H1 (cell line): ENCODE data around the gene USP12. TPM values are rescaled to one million over a fixed set of nuclear protein-coding genes. Genes with fewer than 3 reads are reported as not detected.
"Not testable (repeated sequence)": the region's sequence is repeated elsewhere in the genome, so short reads cannot be mapped to it uniquely, and the experiment has no call there.

Experiments used
- CTCF ChIA-PET: fragments of 300-600 bp; sonication (Branson Sonifier 250); formaldehyde crosslinking; loops from one replicate; lab custom pipeline; 2021; ENCODE audit not compliant: partially characterized antibody; lab: Charles Lee
- POLR2A ChIA-PET: fragments of 300-600 bp; sonication (Branson Sonifier 250); formaldehyde crosslinking; loops from one replicate; lab custom pipeline; 2021; ENCODE audit warnings: inconsistent platforms; ENCODE audit not compliant: partially characterized antibody; lab: Charles Lee
- DNase-seq, 2 experiments: peaks; one replicate each; pipeline versions ENCODE4 v3.0.0 to v3.0.0-alpha.2; 2010 to 2022; ENCODE audit warnings: low spot score in 2 of 2, low read depth in 1 of 2, mixed read lengths in 1 of 2
- FAIRE-seq: peaks from 2 replicates; lab custom pipeline; 2011; peaks lifted over from hg19 to GRCh38; lab: Jason Lieb, UNC
- H2AFZ ChIP-seq: 2 replicates; pipeline ENCODE4 v1.8.1; 2012; ENCODE audit warnings: low read length, inconsistent platforms
- H2AK5ac ChIP-seq: 2 replicates; pipeline ENCODE4 v1.6.1; 2013; ENCODE audit warnings: low read depth, low read length
- H2BK120ac ChIP-seq: replicated peaks from 2 replicates; pipeline ENCODE3; 2013; ENCODE audit warnings: low read depth, low read length, inconsistent platforms
- H2BK12ac ChIP-seq: 2 replicates; pipeline ENCODE4 v1.6.1; 2013; ENCODE audit warnings: low read depth, low read length
- H2BK15ac ChIP-seq: 2 replicates; pipeline ENCODE4 v1.6.1; 2013; ENCODE audit warnings: low read length
- H2BK20ac ChIP-seq: 2 replicates; pipeline ENCODE4 v1.6.1; 2013; ENCODE audit warnings: low read length
- H2BK5ac ChIP-seq: 2 replicates; pipeline ENCODE4 v1.6.1; 2013; ENCODE audit warnings: low read depth, low read length
- H3K14ac ChIP-seq: 2 replicates; pipeline ENCODE4 v1.6.1; 2013; ENCODE audit warnings: inconsistent platforms; ENCODE audit not compliant: insufficient read length
- H3K18ac ChIP-seq: 2 replicates; pipeline ENCODE4 v1.6.1; 2013; ENCODE audit warnings: low read length; ENCODE audit errors: extremely low read depth
- H3K23ac ChIP-seq: 2 replicates; pipeline ENCODE4 v1.6.1; 2013; ENCODE audit warnings: inconsistent platforms; ENCODE audit not compliant: insufficient read length
- H3K23me2 ChIP-seq: 2 replicates; pipeline ENCODE4 v1.6.1; 2013; ENCODE audit warnings: low read depth, low read length
- H3K27ac ChIP-seq: 2 replicates; pipeline ENCODE4 v1.6.1; 2011; ENCODE audit warnings: low read depth, low read length, inconsistent platforms
- H3K27me3 ChIP-seq, 4 experiments: replicated peaks in 1 of 4; 1 replicate in 1 of 4; 2 replicates in 3 of 4; pipeline versions ENCODE4 v1.6.1 to v1.8.1; 2011 to 2013; ENCODE audit warnings: low read length in 3 of 4, mild to moderate bottlenecking in 3 of 4, inconsistent platforms in 2 of 4, mixed read lengths in 2 of 4, moderate library complexity in 1 of 4; ENCODE audit not compliant: control insufficient read depth in 3 of 4, insufficient read depth in 3 of 4; ENCODE audit errors: extremely low read depth in 1 of 4
- H3K36me3 ChIP-seq, 4 experiments: 2 replicates each; pipeline versions ENCODE4 v1.6.1 to v1.8.1; 2011 to 2013; ENCODE audit warnings: mild to moderate bottlenecking in 4 of 4, low read length in 3 of 4, moderate library complexity in 2 of 4, control low read depth in 1 of 4, inconsistent platforms in 1 of 4; ENCODE audit not compliant: insufficient read depth in 4 of 4, control insufficient read depth in 2 of 4
- H3K4ac ChIP-seq: replicated peaks from 2 replicates; pipeline ENCODE3; 2013; ENCODE audit warnings: low read length, low read depth, mixed read lengths, inconsistent platforms; ENCODE audit not compliant: insufficient read length
- H3K4me1 ChIP-seq, 4 experiments: replicated peaks in 1 of 4; 1 replicate in 1 of 4; 2 replicates in 3 of 4; pipeline versions ENCODE4 v1.6.1 to v1.8.1; 2011 to 2013; ENCODE audit warnings: low read length in 3 of 4, inconsistent platforms in 2 of 4, mixed read lengths in 1 of 4; ENCODE audit not compliant: insufficient read depth in 4 of 4, control insufficient read depth in 3 of 4
- H3K4me2 ChIP-seq, 2 experiments: 2 replicates each; pipeline versions ENCODE4 v1.6.1 to v1.8.1; 2011 to 2013; ENCODE audit warnings: low read depth in 2 of 2, low read length in 2 of 2, control low read depth in 1 of 2, inconsistent platforms in 1 of 2, mild to moderate bottlenecking in 1 of 2; ENCODE audit not compliant: insufficient read depth in 1 of 2
- H3K4me3 ChIP-seq, 4 experiments: fragments of 200-600, 300-600 bp in 1 of 4; sonication (generic), shearing (Covaris generic), sonication (Bioruptor Twin) in 1 of 4; 2 replicates each; pipeline versions ENCODE4 v1.5.1 to v1.8.1; 2011 to 2016; ENCODE audit warnings: low read length in 4 of 4, low read depth in 3 of 4, control low read depth in 2 of 4, inconsistent platforms in 2 of 4, mild to moderate bottlenecking in 2 of 4, mixed read lengths in 1 of 4, moderate library complexity in 1 of 4; ENCODE audit not compliant: insufficient read depth in 2 of 4; ENCODE audit errors: extremely low read depth in 1 of 4
- H3K56ac ChIP-seq: replicated peaks from 2 replicates; pipeline ENCODE3; 2013; ENCODE audit warnings: low read depth, mild to moderate bottlenecking, mixed read lengths, low read length, inconsistent platforms; ENCODE audit not compliant: insufficient read length
- H3K79me1 ChIP-seq: 2 replicates; pipeline ENCODE4 v1.6.1; 2013; ENCODE audit warnings: low read depth, low read length, control low read depth
- H3K79me2 ChIP-seq, 2 experiments: 2 replicates each; pipeline versions ENCODE4 v1.6.1 to v1.8.1; 2012 to 2013; ENCODE audit warnings: low read length in 2 of 2, mild to moderate bottlenecking in 2 of 2, inconsistent platforms in 1 of 2; ENCODE audit not compliant: insufficient read depth in 2 of 2, control insufficient read depth in 1 of 2
- H3K9ac ChIP-seq, 4 experiments: replicated peaks in 1 of 4; 1 replicate in 1 of 4; 2 replicates in 3 of 4; pipeline versions ENCODE4 v1.6.1 to v1.8.1; 2011 to 2013; ENCODE audit warnings: low read depth in 3 of 4, low read length in 3 of 4, control low read depth in 2 of 4, mild to moderate bottlenecking in 2 of 4, moderate library complexity in 2 of 4, inconsistent platforms in 1 of 4; ENCODE audit errors: extremely low read depth in 1 of 4
- H3K9me3 ChIP-seq, 2 experiments: 2 replicates each; pipeline versions ENCODE4 v1.6.1 to v1.8.1; 2012 to 2013; ENCODE audit warnings: mild to moderate bottlenecking in 2 of 2, moderate library complexity in 2 of 2, control low read depth in 1 of 2, inconsistent platforms in 1 of 2, low read depth in 1 of 2, low read length in 1 of 2, mixed read lengths in 1 of 2; ENCODE audit not compliant: insufficient read depth in 2 of 2
- H4K20me1 ChIP-seq, 2 experiments: replicated peaks in 1 of 2; 2 replicates each; pipeline versions ENCODE3 to v1.8.1; 2011 to 2013; ENCODE audit warnings: inconsistent platforms in 2 of 2, low read length in 2 of 2, mild to moderate bottlenecking in 1 of 2; ENCODE audit not compliant: insufficient read depth in 2 of 2, control insufficient read depth in 1 of 2
- H4K5ac ChIP-seq: 2 replicates; pipeline ENCODE4 v1.6.1; 2013; ENCODE audit warnings: low read length, low read depth, mixed read lengths, inconsistent platforms; ENCODE audit not compliant: insufficient read length
- H4K8ac ChIP-seq: 2 replicates; pipeline ENCODE4 v1.8.0; 2013; ENCODE audit warnings: mild to moderate bottlenecking, moderate library complexity, low read length, inconsistent platforms; ENCODE audit not compliant: insufficient read depth; ENCODE audit errors: extremely low read depth
- H4K91ac ChIP-seq: replicated peaks from 2 replicates; pipeline ENCODE3; 2013; ENCODE audit warnings: low read length, mixed read lengths, inconsistent platforms; ENCODE audit not compliant: insufficient read length
- BACH1 ChIP-seq: IDR thresholded peaks from 2 replicates; pipeline ENCODE4 v1.6.1; 2012; ENCODE audit warnings: low read length, improper control_type of control experiment
- EGR1 ChIP-seq: IDR thresholded peaks from 2 replicates; pipeline ENCODE4 v1.6.1; 2011; ENCODE audit warnings: low read depth, low read length, borderline replicate concordance
- GABPA ChIP-seq: IDR thresholded peaks from 2 replicates; pipeline ENCODE4 v1.6.1; 2011; ENCODE audit warnings: mild to moderate bottlenecking, low read length, moderate library complexity, borderline replicate concordance; ENCODE audit not compliant: insufficient read depth
- PHF8 ChIP-seq: fragments of 200-600 bp; sonication (generic); conservative IDR thresholded peaks from 2 replicates; pipeline ENCODE4 v1.7.1; 2012; ENCODE audit warnings: low read depth, mild to moderate bottlenecking, inconsistent platforms, low read length, moderate library complexity
- POLR2A ChIP-seq, 2 experiments: IDR thresholded peaks; 1 replicate in 1 of 2; 2 replicates in 1 of 2; pipeline ENCODE4 v1.6.1; 2011; ENCODE audit warnings: low read depth in 2 of 2, low read length in 2 of 2, mild to moderate bottlenecking in 2 of 2; ENCODE audit errors: control extremely low read depth in 1 of 2
- USF2 ChIP-seq: IDR thresholded peaks from 2 replicates; pipeline ENCODE4 v1.6.1; 2011; ENCODE audit warnings: low read length, improper control_type of control experiment
- ZNF274 ChIP-seq: IDR thresholded peaks from 2 replicates; pipeline ENCODE4 v1.7.0; 2012; ENCODE audit warnings: low read length, borderline replicate concordance; ENCODE audit errors: extremely low read depth
- WGBS, 2 experiments: shearing (Covaris generic) in 1 of 2; methylation state at CpG; one replicate each; pipeline versions ENCODE4 v1.1.6 to v1.1.7; 2013 to 2015; ENCODE audit warnings: low lambda C conversion rate in 2 of 2, mixed read lengths in 2 of 2, inconsistent platforms in 1 of 2, low coverage in 1 of 2, missing lambda C conversion rate in 1 of 2; ENCODE audit not compliant: insufficient replicate concordance in 2 of 2, insufficient coverage in 1 of 2, insufficient read length in 1 of 2; ENCODE audit errors: extremely low coverage in 1 of 2, missing lambda C conversion rate in 1 of 2; 5-methylcytosine and 5-hydroxymethylcytosine counted together
- polyA plus RNA-seq, 7 experiments: library from polyadenylated mRNA; depleted of rRNA in 3 of 7; stranded (reverse) in 5 of 7; unstranded in 2 of 7; fragments of >200 nt in 5 of 7; fragments of 200-250 nt in 2 of 7; gene quantifications; 1 replicate in 5 of 7; 2 replicates in 1 of 7; 4 replicates in 1 of 7; pipeline versions ENCODE4 v1.2.1 to v1.2.3, GENCODE V29; 2011 to 2013; ENCODE audit warnings: missing spikeins in 2 of 7, mixed read lengths in 2 of 7
- total RNA-seq: library from RNA; stranded (reverse); fragmentation: NEBNext Ultra II Directional; extraction: Animal tissue kit (Norgen Biotek cat#: 25700); gene quantifications from 2 replicates; pipeline ENCODE4 v1.2.1, GENCODE V29; 2021

The USP12 gene
- total and polyA plus RNA-seq, 2 of the 8 experiments (the other 6 are each of a cell fraction or from before 2014, with no cell fraction given) = 4.0 to 30.0 TPM

GRCh38 chr13:27124571-27124970 lies 47.0 kb downstream of the USP12 start (continued):
- TF ChIP-seq EGR1 (no peak), ZNF274 (no peak), USF2 (no peak), POLR2A (IDR thresholded peaks at IDR 0.05; ENCODE audit: control extremely low read depth in 1 of 2, low read depth in 2 of 2, low read length in 2 of 2) (no peak), PHF8 (no peak), BACH1 (no peak), GABPA (no peak)

GRCh38 chr13:27123445-27123844 lies 48.2 kb downstream of the USP12 start:
- POLR2A ChIA-PET, H4K8ac ChIP-seq, FAIRE-seq, DNase-seq, H2BK15ac ChIP-seq, H2BK5ac ChIP-seq, H4K20me1 ChIP-seq, H3K14ac ChIP-seq, H3K4me2 ChIP-seq, H3K18ac ChIP-seq, H3K4ac ChIP-seq, H3K79me1 ChIP-seq, H2BK120ac ChIP-seq, H3K4me3 ChIP-seq, H3K27me3 ChIP-seq, H4K91ac ChIP-seq, H3K27ac ChIP-seq, H2AK5ac ChIP-seq, H3K9ac ChIP-seq, H3K23me2 ChIP-seq, H2BK20ac ChIP-seq, H4K5ac ChIP-seq, H3K56ac ChIP-seq, H3K23ac ChIP-seq, H2BK12ac ChIP-seq, H2AFZ ChIP-seq: not testable (repeated sequence)
- CTCF ChIA-PET = interaction anchor here (0.9 kb wide), 1 partner anchor 9 kb away, joined by 6 read pairs; no protein-coding TSS in a partner anchor
- Histone ChIP-seq H3K79me2 (peaks cover 14 to 93% of the 10 kb centered on the region in 2 experiments; a peak in 3 of 4 replicates), H3K36me3 (peaks cover 0 to 12% (median 6%) of the 10 kb centered on the region in 4 experiments; a peak in 3 of 8 replicates), H3K4me1 (peaks cover 0 to 11% (median 2%) of the 10 kb centered on the region in 4 experiments; a peak in 3 of 7 replicates), H3K9me3 (peaks cover 18 to 24% of the 10 kb centered on the region in 2 experiments)
- WGBS, 2 experiments = 97% methylated on average over 4 of the region's 4 CpGs; no CpG with 5 or more reads in 1 of the 2 experiments
